Activated T-helper 2 cell treated with anti-CD3 and anti-CD28 coated beads, Interferon-gamma antibody, Interleukin-2, Interleukin-4, amounts not matched to agents 10 μg/mL and 5 μg/mL and 100 μg/mL, durations not matched to agents 14 hours and 24 hours and 36 hours (primary cell): ENCODE data around the gene PRKCA. TPM values are rescaled to one million over a fixed set of nuclear protein-coding genes. Genes with fewer than 3 reads are reported as not detected.

Experiments
- DNase-seq: peaks from one replicate; pipeline ENCODE4 v3.0.0; 2021; ENCODE audit warnings: low spot score
- H3K27ac Mint-ChIP-seq: one replicate; pipeline ENCODE4 v1.8.0; 2021; ENCODE audit warnings: mixed read lengths
- H3K27me3 Mint-ChIP-seq: one replicate; pipeline ENCODE4 v1.8.0; 2021; ENCODE audit warnings: low read depth, mixed read lengths
- H3K36me3 Mint-ChIP-seq: one replicate; pipeline ENCODE4 v1.8.0; 2021; ENCODE audit warnings: low read depth, mixed read lengths
- H3K4me1 Mint-ChIP-seq: one replicate; pipeline ENCODE4 v1.8.0; 2021; ENCODE audit warnings: low read depth, mixed read lengths
- H3K4me3 Mint-ChIP-seq: one replicate; pipeline ENCODE4 v1.8.0; 2021; ENCODE audit warnings: low read depth, mild to moderate bottlenecking, moderate library complexity, mixed read lengths
- H3K9me3 Mint-ChIP-seq: one replicate; pipeline ENCODE4 v1.8.0; 2021; ENCODE audit warnings: mixed read lengths
- intact Hi-C: fragments of 100-400 bp; cut with micrococcal nuclease; formaldehyde crosslinking; loops from one replicate; pipeline ENCODE4 v1.15.1; 2023
- total RNA-seq: library from RNA; stranded (reverse); gene quantifications from 2 replicates; pipeline ENCODE4 v1.2.3, GENCODE V29; 2022

Gene PRKCA
- total RNA-seq, 1 donor from 2014 or later: 268 TPM

DNA sequence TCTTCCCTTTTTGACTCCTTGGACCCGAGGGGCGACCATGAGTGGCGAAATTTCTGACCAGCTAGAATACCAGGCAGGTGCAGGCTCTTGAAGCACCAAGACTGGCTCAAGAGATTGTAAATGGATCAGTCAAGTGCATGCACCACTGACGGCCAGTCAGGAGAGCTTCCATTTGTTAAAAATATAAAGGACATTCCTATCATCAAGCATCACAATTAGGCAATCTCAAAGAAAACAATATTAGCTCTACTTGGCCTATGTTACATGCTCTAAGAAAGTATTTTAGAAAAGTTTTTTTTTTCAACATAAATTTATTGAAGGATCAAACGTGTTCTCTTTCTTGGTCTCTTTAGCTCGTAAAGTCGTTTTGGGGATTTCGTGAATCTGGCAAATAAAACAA lies 1.5 kb upstream of the PRKCA start:
- intact Hi-C loops: no loop called here
- Mint-ChIP-seq H3K27ac (no peak overlapping the region), H3K4me1 (peaks cover 23% of the 10 kb centered on the region), H3K36me3 (peaks cover 27% of the 10 kb centered on the region), H3K9me3 (no peaks in the 10 kb centered on the region), H3K27me3 (no peaks in the 10 kb centered on the region), H3K4me3 (peak overlapping the region; percentile 91)
- DNase-seq: no peak

DNA sequence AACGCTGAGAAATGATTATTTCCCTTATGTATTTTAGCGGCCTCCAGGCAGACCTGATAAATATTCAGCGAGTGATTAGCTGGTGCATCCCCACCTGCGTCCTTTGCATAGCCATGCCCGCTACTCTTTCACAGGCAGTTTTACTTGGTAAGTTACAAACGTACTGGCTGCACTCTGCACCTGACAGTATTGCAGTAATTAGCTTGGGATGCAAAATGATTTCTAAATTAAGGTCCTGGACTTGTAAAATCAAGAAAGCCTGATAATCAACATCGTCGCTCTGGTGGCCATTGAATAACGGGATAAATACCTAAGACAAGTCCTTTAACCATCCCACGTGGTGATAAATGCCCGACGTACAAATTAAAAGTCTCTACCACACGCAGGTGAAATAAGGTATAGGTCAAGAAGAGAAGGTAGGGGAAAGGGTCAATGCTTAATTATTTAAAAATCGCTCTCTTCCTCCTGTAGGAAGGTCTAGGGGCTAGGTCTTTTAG lies 998 bp upstream of the PRKCA start:
- intact Hi-C loops: no loop called here
- H3K36me3 Mint-ChIP-seq: peaks cover 30% of the 10 kb centered on the region

DNA sequence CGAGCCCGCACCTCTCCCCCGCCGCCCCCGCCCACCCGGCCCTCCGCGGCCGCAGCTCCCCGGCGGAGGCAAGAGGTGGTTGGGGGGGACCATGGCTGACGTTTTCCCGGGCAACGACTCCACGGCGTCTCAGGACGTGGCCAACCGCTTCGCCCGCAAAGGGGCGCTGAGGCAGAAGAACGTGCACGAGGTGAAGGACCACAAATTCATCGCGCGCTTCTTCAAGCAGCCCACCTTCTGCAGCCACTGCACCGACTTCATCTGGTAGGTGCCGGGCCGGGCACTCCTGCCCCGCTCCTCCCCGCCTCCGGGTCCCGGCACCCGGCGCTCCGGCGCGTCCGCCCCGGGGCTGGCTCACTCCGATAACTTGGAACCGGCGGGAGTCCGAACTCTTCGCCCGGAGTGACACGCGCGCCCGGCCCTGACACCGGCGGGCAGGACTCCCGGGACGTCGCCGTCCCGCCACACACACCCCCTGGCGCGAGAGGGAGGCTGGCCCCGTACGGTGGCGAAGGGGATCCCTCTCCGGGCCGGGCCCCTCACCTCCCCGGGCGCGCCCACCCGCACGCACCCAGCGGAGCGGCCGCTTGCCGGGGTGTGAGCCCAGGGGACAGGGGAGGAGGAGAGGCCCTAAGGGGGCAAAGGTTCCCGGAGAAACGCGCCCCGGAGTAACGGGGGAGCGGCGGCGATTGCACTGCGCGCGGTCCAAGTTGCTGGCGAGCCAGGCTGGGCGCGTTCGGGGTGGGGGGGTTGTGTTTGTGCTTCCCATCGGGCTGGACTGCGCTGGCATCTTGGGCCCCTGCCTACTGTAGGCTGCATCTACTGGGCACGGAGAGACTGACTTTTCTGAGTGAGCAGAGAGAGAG lies 581 bp downstream of the PRKCA start:
- Mint-ChIP-seq H3K36me3 (peaks cover 46% of the 10 kb centered on the region), H3K9me3 (no peaks in the 10 kb centered on the region), H3K27me3 (no peaks in the 10 kb centered on the region), H3K4me1 (peaks cover 36% of the 10 kb centered on the region), H3K4me3 (peak overlapping the region; percentile 100), H3K27ac (peak overlapping the region; percentile 97)
- DNase-seq: no peak
- intact Hi-C loops: no loop called here

More for the DNA sequence above, 998 bp upstream of the PRKCA start:
- no peak for DNase-seq
- Mint-ChIP-seq H3K9me3 (no peaks in the 10 kb centered on the region), H3K4me1 (peaks cover 23% of the 10 kb centered on the region), H3K27ac (peak overlapping the region; percentile 84), H3K27me3 (no peaks in the 10 kb centered on the region), H3K4me3 (peak overlapping the region; percentile 91)

DNA sequence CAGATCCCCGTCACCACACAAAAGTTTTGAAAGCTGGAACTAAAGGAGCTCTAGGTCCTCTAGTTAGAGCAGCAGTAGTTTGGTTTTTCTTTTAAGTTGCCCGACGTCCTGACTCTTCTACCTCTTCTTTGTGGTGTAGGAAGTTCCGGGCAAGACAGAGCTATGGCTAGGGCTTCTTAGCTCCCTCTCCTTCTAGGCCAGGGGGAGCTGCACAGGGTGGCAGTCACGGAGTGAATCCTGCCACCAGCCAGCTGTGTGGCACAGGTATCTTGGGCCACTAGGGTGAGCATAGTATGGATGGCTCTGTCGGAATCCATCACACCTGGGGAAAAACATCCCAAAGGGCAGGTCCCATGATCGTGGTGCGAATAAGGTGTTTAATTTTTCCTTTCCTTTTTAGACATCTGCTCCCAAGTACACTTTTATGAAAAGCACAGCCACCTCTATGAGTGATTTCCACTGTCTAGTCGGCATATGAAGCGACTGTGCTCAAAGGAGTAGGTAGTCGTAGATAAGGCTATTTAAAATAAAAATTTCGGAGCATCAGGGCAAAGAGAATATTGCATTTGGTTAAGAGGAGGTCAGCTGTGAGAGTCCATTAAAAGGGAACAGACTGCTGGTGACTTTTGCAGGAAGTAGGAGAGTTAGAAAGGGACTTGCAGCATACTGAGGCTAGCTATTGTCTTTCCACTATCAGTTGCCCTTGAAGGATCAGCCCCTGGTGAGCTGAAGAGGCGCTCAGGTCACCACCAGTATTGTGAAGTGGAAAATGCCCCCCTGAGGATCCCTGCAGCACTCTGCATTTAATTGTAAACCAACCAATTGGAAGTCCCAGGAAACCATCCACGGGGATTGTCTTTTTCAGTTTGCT lies 2.1 kb downstream of the PRKCA start:
- Mint-ChIP-seq H3K27ac (peak overlapping the region; percentile 97), H3K36me3 (peaks cover 61% of the 10 kb centered on the region), H3K27me3 (no peaks in the 10 kb centered on the region), H3K4me1 (peaks cover 50% of the 10 kb centered on the region), H3K4me3 (peak overlapping the region; percentile 100), H3K9me3 (no peaks in the 10 kb centered on the region)
- DNase-seq: no peak
- intact Hi-C loops: loop anchor here (1.0 to 5.0 kb wide), 3 partner anchors 61 to 208 kb away; no protein-coding TSS in a partner anchor

DNA sequence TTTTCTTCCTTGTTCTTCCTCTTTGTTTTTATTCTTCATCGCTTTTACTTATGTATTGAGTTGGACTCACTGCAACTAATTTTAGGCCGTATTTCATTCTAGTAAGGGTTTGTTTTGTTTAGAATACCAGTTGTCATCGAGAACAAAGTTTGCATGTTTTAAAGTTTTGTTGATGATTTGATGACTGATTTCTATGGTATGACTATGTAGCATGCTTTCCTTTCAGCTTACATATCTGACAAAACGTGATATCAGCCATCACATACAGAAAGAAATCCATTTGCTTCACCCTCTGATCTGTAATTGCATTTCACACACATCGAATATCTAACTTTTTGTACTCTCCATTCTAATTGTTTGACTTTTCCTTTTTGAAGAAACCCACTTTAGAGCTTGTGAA lies 4.0 kb downstream of the PRKCA start:
- DNase-seq: no peak
- intact Hi-C loops: loop anchor here (5.0 kb wide), 1 partner anchor 206 kb away; no protein-coding TSS in a partner anchor
- Mint-ChIP-seq H3K27ac (peak overlapping the region; percentile 99), H3K27me3 (no peaks in the 10 kb centered on the region), H3K4me1 (peaks cover 55% of the 10 kb centered on the region), H3K36me3 (peaks cover 79% of the 10 kb centered on the region), H3K9me3 (no peaks in the 10 kb centered on the region), H3K4me3 (peak overlapping the region; percentile 96)

DNA sequence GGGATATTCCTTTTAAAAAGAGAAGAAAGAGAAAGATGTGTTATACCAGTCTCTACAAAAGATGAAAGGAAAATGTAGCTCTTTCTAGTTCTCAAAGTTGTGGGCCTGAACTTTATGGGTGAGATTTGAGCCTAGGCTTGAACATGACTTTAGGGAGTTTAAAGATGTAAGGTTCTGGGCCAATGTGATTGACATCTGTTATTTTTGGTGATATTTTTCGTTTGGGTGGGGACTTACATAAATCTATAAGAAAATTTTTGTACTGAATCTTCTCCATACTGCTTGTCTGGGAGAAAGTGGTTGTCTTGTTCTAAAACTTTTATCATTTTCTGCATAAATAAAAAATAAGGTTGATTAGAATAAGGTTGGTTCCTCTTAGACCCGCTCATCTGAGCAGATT lies 4.8 kb downstream of the PRKCA start:
- Mint-ChIP-seq H3K4me1 (peaks cover 58% of the 10 kb centered on the region), H3K36me3 (peaks cover 87% of the 10 kb centered on the region), H3K4me3 (peak overlapping the region; percentile 96), H3K27ac (peak overlapping the region; percentile 99), H3K27me3 (no peaks in the 10 kb centered on the region), H3K9me3 (no peaks in the 10 kb centered on the region)
- DNase-seq: no peak
- intact Hi-C loops: loop anchor here (5.0 kb wide), 1 partner anchor 205 kb away; no protein-coding TSS in a partner anchor

DNA sequence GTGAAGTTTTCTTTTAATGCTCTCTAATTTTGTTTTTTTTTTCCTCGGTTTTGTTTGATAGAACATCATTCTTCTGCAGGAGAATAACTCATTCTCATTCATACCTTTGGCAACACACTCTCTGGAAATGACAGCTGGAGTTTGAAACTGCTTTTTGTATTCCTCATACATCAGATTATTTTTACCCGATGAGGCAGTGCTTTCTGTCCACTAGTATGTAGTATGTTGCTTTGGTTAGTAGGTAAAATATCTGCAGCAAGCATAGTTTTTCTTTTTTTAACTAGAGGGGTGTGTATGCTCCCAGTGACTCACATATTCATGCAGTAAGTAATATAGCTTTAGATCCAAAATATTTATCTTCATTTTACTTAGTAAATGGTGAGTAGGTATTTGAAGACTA lies 6.4 kb downstream of the PRKCA start:
- DNase-seq: no peak
- Mint-ChIP-seq H3K27me3 (no peaks in the 10 kb centered on the region), H3K4me1 (peaks cover 74% of the 10 kb centered on the region), H3K4me3 (peak overlapping the region; percentile 71), H3K27ac (peak overlapping the region; percentile 92), H3K36me3 (peaks cover 94% of the 10 kb centered on the region), H3K9me3 (no peaks in the 10 kb centered on the region)
- intact Hi-C loops: loop anchor here (1.0 to 5.0 kb wide), 2 partner anchors 22 to 203 kb away; no protein-coding TSS in a partner anchor

DNA sequence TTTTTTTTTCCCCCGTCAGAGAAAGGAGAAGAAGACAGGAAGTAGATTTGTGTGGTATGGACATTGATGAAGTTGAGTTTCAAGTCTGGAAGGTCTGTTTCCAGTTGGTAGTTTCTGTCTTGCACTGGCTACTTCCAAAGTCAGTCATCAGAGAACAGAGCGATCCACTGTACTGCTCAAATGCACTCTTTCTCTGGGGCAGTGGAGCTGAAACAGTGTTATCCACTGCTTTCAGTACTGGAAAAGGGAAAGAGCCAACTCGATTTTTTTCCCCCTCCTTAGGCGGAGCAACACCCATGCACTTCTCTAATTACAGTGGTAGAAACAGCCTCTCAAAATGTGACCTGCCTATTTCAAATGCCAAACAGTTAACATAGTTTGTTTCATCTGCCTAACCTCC lies 7.4 kb downstream of the PRKCA start:
- Mint-ChIP-seq H3K27ac (peak overlapping the region; percentile 92), H3K9me3 (no peaks in the 10 kb centered on the region), H3K36me3 (peaks cover 92% of the 10 kb centered on the region), H3K4me1 (peaks cover 81% of the 10 kb centered on the region), H3K27me3 (no peaks in the 10 kb centered on the region), H3K4me3 (peak overlapping the region; percentile 71)
- no peak for DNase-seq
- intact Hi-C loops: loop anchor here (1.0 to 5.0 kb wide), 6 partner anchors 22 to 323 kb away; no protein-coding TSS in a partner anchor

DNA sequence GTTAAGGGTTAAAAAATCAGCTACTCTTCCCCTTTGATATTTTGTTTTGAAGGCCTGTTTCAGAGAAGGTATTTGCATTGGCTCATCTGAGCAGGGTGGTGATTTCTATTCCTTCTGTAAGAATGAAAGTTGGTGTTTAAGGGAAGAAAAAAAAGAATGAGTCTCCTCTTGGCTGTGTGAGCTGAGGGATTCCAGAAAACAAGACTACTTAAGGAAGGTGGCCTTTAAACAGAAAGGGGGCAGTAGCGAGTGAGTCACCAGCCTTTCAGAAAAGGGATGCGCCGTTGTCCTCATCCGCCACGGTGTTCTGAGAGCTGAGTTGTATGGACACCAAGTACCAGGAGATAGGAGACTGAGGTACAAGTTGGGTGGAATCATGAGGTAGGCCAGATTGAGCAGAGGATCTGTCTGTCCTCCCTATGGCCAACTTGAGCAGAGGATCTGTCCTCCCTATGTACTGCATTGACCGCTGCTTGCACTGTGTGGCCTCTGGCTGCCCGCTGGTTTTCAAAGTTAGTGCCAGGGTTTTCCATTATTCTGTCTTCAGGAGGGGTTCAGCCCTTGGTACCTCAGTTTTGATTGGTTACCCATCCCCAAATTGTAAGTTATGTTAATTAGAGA lies 8.2 kb downstream of the PRKCA start:
- Mint-ChIP-seq H3K4me1 (peaks cover 84% of the 10 kb centered on the region), H3K9me3 (no peaks in the 10 kb centered on the region), H3K36me3 (peaks cover 92% of the 10 kb centered on the region), H3K27me3 (no peaks in the 10 kb centered on the region), H3K4me3 (peak overlapping the region; percentile 71), H3K27ac (peak overlapping the region; percentile 92)
- intact Hi-C loops: loop anchor here (2.0 to 5.0 kb wide), 4 partner anchors 37 to 322 kb away; no protein-coding TSS in a partner anchor
- no peak for DNase-seq

DNA sequence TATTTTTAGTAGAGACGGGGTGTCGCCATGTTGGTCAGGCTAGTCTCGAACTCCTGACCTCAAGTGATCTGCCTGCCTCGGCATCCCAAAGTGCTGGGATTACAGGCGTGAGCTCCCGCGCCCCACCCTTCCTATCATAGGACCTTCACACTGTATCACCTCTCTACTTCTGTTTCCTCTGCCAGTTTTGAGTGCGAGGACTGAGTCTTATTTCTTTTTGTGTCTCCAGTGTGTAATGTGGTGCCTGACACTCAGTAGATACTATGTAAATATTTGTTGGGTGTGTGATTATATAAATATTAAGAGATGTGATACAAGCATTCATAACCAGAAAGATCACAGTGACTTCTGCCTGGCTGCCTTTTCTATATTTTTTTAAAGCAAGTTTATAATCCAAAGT lies 10.5 kb downstream of the PRKCA start:
- Mint-ChIP-seq H3K27me3 (no peaks in the 10 kb centered on the region), H3K4me3 (peak overlapping the region; percentile 59), H3K9me3 (peaks cover under 1% of the 10 kb centered on the region), H3K4me1 (peaks cover 83% of the 10 kb centered on the region), H3K36me3 (peaks cover 89% of the 10 kb centered on the region), H3K27ac (peak overlapping the region; percentile 87)
- no peak for DNase-seq
- intact Hi-C loops: loop anchor here (5.0 kb wide), 3 partner anchors 34 to 319 kb away; no protein-coding TSS in a partner anchor

DNA sequence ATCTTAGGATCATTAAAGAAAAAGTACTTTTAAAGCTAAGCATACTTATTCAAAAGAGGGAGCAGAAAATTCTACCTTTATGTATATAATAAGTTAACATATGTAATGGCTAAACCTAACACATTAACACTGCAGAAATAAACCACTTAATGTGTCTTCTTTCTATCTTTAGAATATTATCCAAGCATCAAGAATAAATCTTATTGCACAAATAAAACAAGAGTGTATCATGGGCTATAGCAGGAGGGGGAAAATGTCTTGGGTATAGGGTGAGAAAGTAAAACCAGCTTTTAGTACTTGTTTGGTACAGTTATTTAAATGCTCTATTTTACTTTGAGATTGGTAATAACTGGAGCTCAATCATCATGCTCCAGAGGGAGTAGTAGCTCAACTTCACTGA lies 10.9 kb downstream of the PRKCA start:
- no peaks in the 10 kb centered on the region for H3K27me3 Mint-ChIP-seq
- DNase-seq: no peak
- intact Hi-C loops: loop anchor here (5.0 kb wide), 3 partner anchors 34 to 319 kb away; no protein-coding TSS in a partner anchor
- peaks cover 89% of the 10 kb centered on the region for H3K36me3 Mint-ChIP-seq
- peak overlapping the region; percentile 52 for H3K4me3 Mint-ChIP-seq
- peak overlapping the region; percentile 87 for H3K27ac Mint-ChIP-seq
- H3K9me3 Mint-ChIP-seq: peaks cover 4% of the 10 kb centered on the region
- H3K4me1 Mint-ChIP-seq: peaks cover 82% of the 10 kb centered on the region
